ENCODE data around the gene KIF3C.
"Not testable (repeated sequence)": the region's sequence is repeated elsewhere in the genome, so short reads cannot be mapped to it uniquely, and the experiment has no call there.

Gene KIF3C

DNA sequence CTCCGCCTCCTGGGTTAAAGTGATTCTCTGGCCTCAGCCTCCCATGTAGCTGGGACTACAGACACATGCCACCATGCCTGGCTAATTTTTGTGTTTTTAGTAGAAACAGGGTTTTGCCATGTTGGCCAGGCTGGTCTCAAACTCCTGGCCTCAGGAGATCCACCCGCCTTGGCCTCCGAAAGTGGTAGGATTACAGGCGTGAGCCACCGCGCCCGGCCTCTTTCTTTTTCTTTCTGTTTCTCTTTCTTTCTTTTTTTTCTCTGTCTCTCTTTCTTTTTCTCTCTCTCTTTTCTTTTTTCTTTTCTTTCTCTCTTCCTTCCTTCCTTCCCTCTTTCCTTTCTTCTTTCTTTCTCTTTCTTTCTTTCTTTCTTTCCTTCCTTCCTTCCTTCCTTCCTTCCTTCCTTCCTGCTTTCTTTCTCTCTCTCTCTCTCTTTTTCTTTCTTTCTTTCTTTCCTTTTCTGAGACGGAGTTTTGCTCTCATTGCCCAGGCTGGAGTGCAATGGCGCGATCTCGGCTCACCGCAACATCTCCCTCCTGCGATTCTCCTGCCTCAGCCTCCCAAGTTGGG is 16.6 kb upstream of the KIF3C start:
- DNase-seq, result not testable (repeated sequence)

GRCh38 chr2:25996844-25997243 is 14.5 kb upstream of the KIF3C start:
- DNase-seq, result no peak

DNA sequence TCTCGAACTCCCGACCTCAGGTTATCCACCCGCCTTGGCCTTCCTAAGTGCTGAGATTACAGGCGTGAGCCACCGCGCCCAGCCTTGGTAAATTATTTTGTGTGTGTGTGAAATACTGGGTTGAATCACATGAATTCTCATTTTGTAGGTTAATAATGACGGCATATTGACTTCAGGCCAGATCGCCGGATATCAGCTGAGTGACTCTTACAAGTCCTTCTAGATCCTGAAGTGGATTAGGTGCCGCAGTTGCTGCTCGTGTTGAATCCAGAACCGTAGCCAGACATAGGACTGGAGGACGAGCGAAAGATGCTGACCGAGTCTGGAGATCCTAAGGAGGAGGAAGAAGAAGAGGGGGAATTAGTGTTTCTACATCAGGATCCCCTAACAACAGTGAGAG is 12.2 kb upstream of the KIF3C start:
- DNase-seq, result no peak

DNA sequence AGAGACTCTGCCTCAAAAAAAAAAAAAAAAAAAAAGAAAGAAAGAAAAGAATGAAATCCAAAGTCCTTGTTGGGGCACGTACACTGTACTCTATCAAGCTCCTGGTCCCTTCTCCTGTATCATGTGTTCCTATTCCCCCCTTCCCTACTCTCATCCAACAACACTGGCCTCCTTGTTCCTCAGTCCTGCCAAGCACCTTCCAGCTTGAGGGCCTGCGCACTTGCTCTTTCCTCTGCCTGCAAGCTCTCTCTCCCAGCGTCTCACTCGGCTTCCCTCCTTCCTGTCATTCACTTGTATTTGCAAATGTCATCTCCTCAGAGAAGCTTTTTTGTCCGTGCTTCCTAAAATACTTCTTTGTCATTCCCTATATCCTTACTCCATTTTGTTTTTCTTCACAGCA is 10.8 kb upstream of the KIF3C start:
- no peak for DNase-seq

DNA sequence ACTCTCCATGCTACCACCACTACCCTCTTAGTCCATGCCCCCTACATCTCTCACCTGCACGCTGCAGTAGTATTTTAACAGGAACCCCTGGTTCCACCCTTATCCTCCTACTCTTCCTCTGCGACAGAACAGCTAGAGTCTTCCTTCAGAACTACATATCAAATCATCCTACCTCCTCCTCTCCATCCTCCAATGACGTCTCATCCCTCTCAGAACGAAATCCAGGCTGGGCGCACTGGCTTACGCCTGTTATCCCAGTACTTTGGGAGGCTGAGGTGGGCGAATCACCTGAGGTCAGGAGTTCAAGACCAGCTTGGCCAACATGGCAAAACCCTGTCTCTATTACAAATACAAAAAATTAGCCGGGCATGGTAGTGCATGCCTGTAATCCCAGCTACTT is 10.3 kb upstream of the KIF3C start:
- DNase-seq, result no peak

GRCh38 chr2:25991965-25992364 is 9.7 kb upstream of the KIF3C start:
- no peak for DNase-seq

DNA sequence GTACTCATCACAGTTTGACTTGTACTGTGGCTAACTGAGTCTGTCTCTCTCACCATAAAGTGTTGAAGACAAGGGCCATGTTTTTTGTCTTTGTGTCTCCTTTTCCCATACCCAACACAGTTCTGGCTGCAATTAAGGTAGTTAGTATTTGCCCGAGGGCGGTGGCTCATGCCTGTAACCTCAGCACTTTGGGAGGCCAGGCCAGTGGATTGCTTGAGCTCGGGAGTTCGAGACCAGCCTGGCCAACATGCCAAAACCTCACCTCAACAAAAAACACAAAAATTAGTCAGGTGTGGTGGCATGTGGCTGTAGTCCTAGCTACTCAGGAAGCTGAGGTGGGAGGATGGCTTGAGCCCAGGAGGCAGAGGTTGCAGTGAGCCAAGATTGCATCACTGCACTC is 6.9 kb upstream of the KIF3C start:
- DNase-seq, result no peak

GRCh38 chr2:25988134-25988533 is 5.8 kb upstream of the KIF3C start:
- no peak for DNase-seq

DNA sequence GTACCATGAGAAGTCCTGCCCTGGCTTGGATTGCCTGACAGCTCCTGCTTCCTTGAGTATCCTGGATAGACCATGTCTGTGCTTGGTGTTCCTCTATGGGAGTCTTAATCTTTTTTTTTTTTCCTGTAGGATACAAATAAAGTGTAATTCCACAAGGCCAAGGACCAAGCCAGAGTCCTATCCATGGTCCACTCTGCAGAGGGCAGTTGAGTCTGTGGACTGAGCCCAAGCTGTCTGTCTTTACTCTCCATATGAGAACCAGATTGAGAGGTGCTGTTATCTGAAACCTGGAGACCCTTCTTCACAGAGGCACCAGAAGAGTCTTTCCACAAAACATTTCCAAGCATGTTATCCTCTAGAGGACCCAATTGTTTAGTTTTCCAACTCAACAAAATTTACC is 1.4 kb upstream of the KIF3C start:
- DNase-seq, result no peak

DNA sequence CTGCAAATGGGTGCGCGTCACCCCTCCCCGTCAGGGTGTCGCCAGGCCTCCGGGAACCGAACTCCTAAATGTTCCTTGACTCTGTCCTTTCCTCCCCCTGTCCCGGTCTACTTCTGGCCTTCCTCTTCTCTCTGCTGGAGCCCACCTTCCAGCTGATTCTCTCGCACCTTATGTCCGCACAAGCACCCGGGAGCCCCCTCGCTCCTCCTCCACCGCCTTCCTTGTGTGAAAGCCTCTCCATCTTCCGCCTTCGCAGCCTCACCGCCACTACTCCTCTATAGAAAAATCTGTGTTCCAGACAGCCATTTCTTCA is 627 bp upstream of the KIF3C start:
- DNase-seq, result no peak

GRCh38 chr2:25981596-25982272 is 563 bp downstream of the KIF3C start:
- no peak for DNase-seq

GRCh38 chr2:25980951-25981350 is 1.3 kb downstream of the KIF3C start:
- DNase-seq, result no peak

GRCh38 chr2:25980076-25980887 is 2.0 kb downstream of the KIF3C start:
- no peak for DNase-seq

GRCh38 chr2:25979001-25979400 is 3.3 kb downstream of the KIF3C start:
- DNase-seq, result no peak

DNA sequence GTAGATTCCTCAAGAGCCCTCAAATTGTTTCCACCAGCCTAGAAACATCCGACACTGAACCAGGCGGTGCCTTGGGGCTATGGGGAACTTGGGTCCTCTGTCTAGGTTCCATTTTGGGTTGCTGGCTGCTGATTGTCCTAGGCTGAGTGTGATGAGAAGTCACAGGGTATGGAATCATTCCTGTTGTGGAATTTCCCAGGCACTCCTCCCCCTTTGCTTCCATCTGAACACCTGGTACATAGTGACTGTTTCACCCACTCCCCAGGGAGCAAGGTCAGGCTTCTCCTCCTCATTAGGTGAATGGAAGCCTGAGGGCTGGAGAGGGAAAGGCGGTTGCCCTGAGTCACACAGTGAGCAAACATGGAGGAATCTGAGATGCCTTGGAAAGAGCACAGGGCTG is 4.5 kb downstream of the KIF3C start:
- no peak for DNase-seq

GRCh38 chr2:25976983-25977741 is 5.1 kb downstream of the KIF3C start:
- no peak for DNase-seq

- DNase-seq, result no peak
These were observed 10.1 kb downstream of the KIF3C start for GRCh38 chr2:25972049-25972823.

GRCh38 chr2:25971596-25971995 is 10.7 kb downstream of the KIF3C start:
- no peak for DNase-seq

GRCh38 chr2:25966531-25967270 is 15.6 kb downstream of the KIF3C start:
- no peak for DNase-seq

GRCh38 chr2:25964891-25965290 is 17.4 kb downstream of the KIF3C start:
- DNase-seq, result no peak

DNA sequence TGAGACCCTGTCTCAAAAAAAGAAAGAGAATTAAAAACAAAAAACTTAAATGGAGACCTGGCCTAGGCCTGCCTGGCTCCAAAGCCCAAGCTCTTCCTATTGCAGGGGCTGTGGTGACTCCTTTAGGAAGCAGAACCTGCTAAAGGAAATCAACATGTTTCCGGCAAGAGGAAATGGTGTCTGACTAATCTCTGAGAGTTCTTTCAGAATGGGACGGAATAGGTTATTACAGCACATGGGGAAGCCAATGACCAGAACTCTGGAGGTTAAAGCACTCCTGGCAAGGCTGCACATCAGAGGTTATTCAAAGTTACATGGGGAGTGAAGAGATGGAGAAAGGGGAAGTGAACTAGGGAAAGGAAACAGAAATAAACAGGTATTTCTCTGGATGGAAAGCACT is 21.4 kb downstream of the KIF3C start:
- no peak for DNase-seq

DNA sequence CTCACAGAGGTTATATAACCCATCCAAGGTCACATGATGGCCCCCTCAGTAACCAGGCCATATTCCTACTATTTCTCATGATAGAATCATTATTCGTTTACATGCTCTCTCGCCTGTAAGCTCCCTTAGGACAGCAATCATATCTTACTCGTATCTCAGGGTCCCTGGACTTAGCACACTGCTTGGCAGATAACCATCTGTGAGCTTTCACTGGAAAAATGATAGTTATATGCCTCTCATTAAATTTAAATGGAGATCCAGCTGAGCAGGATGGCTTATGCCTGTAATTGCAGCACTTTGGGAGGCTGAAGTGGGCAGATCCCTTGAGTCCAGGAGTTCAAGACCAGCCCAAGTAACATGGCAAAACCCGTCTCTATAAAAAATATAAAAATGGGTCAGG is 21.9 kb downstream of the KIF3C start:
- no peak for DNase-seq
